CD4-positive, CD25-positive, alpha-beta regulatory T cell (primary cell): Measurements from ENCODE around the gene CYP1B1. TPM values are rescaled to one million over a fixed set of nuclear protein-coding genes. Genes with fewer than 3 reads are reported as not detected.
"Not testable (repeated sequence)": the region's sequence is repeated elsewhere in the genome, so short reads cannot be mapped to it uniquely, and the experiment has no call there.

Experiments used
- ATAC-seq, 2 donors: fragments of 150-1000 bp; cut with Tn5 transposase; one replicate each; pipeline ENCODE4 v1.10.0; 2021; ENCODE audit warnings: low read depth in 2 of 2, moderate number of reproducible peaks in 2 of 2, moderate library complexity in 1 of 2
- DNase-seq, 3 donors: peaks; one replicate each; pipeline versions ENCODE4 v3.0.0 to v3.0.0-alpha.2; 2012 to 2022; ENCODE audit warnings: mixed read lengths in 1 of 3
- H3K27ac ChIP-seq: one replicate; pipeline ENCODE4 v1.7.0; 2013; ENCODE audit warnings: mild to moderate bottlenecking, low read length; ENCODE audit not compliant: insufficient read depth, poor library complexity, severe bottlenecking
- H3K27me3 ChIP-seq: one replicate; pipeline ENCODE4 v1.7.0; 2013; ENCODE audit warnings: low read length; ENCODE audit not compliant: control insufficient read depth, insufficient read depth
- H3K36me3 ChIP-seq: one replicate; pipeline ENCODE4 v1.7.0; 2013; ENCODE audit warnings: mild to moderate bottlenecking, low read length, moderate library complexity; ENCODE audit not compliant: control insufficient read depth, insufficient read depth
- H3K4me1 ChIP-seq: 2 replicates; pipeline ENCODE4 v1.7.0; 2013; ENCODE audit warnings: mild to moderate bottlenecking, low read length; ENCODE audit not compliant: insufficient read depth, control insufficient read depth, poor library complexity, severe bottlenecking
- H3K4me3 ChIP-seq: one replicate; pipeline ENCODE4 v1.7.0; 2013; ENCODE audit warnings: low read depth, mild to moderate bottlenecking, low read length, moderate library complexity
- H3K9me3 ChIP-seq, 2 experiments: 1 replicate in 1 of 2; 2 replicates in 1 of 2; pipeline ENCODE4 v1.7.0; 2013; ENCODE audit warnings: low read length in 2 of 2, mild to moderate bottlenecking in 1 of 2, moderate library complexity in 1 of 2; ENCODE audit not compliant: control insufficient read depth in 2 of 2
- H3K27ac Mint-ChIP-seq, 3 donors: one replicate each; pipeline ENCODE4 v1.8.0; 2020 to 2022; ENCODE audit warnings: mild to moderate bottlenecking in 3 of 3, mixed read lengths in 3 of 3, moderate library complexity in 2 of 3
- H3K27me3 Mint-ChIP-seq: one replicate; pipeline ENCODE4 v1.8.0; 2022; ENCODE audit warnings: mild to moderate bottlenecking, mixed read lengths
- H3K36me3 Mint-ChIP-seq: one replicate; pipeline ENCODE4 v1.8.0; 2020; ENCODE audit warnings: mixed read lengths
- H3K4me1 Mint-ChIP-seq, 4 donors: one replicate each; pipeline ENCODE4 v1.8.0; 2020 to 2022; ENCODE audit warnings: mixed read lengths in 4 of 4, mild to moderate bottlenecking in 1 of 4
- H3K4me3 Mint-ChIP-seq, 4 donors: one replicate each; pipeline ENCODE4 v1.8.0; 2020 to 2022; ENCODE audit warnings: mild to moderate bottlenecking in 4 of 4, mixed read lengths in 4 of 4, moderate library complexity in 3 of 4
- H3K9me3 Mint-ChIP-seq, 7 donors: one replicate each; pipeline ENCODE4 v1.8.0; 2020 to 2022; ENCODE audit warnings: mixed read lengths in 7 of 7, mild to moderate bottlenecking in 3 of 7, moderate library complexity in 2 of 7
- polyA plus RNA-seq, 4 donors: library from polyadenylated mRNA; unstranded; fragments of 300-500 nt; fragmentation: Illumina TruSeq; gene quantifications; one replicate each; pipeline ENCODE4 v1.2.3, GENCODE V29; 2021
- total RNA-seq: library from RNA; stranded (reverse); gene quantifications from one replicate; pipeline ENCODE4 v1.2.3, GENCODE V29; 2022

Gene CYP1B1
- total and polyA plus RNA-seq, 5 donors from 2014 or later = 0.09 to 0.36 (median 0.10) TPM; not detected in 2

GRCh38 chr2:38020359-38021069 is 55.4 kb downstream of the CYP1B1 start:
- H3K36me3 ChIP-seq, H3K9me3 Mint-ChIP-seq, H3K27me3 ChIP-seq, H3K4me3 Mint-ChIP-seq, H3K4me1 Mint-ChIP-seq, H3K27ac Mint-ChIP-seq, H3K4me3 ChIP-seq, H3K4me1 ChIP-seq, H3K9me3 ChIP-seq, H3K36me3 Mint-ChIP-seq, H3K27ac ChIP-seq, ATAC-seq, DNase-seq: not testable (repeated sequence)
- peaks cover 12% of the 10 kb centered on the region for H3K27me3 Mint-ChIP-seq

GRCh38 chr2:38017836-38018235 is 58.1 kb downstream of the CYP1B1 start:
- Histone ChIP-seq H3K36me3 (no peaks in the 10 kb centered on the region), H3K27ac (no peak overlapping the region), H3K9me3 (no peaks in the 10 kb centered on the region), H3K4me1 (no peaks in the 10 kb centered on the region), H3K27me3 (no peaks in the 10 kb centered on the region), H3K4me3 (no peak overlapping the region)
- Mint-ChIP-seq H3K36me3 (no peaks in the 10 kb centered on the region), H3K4me3 (no peak overlapping the region), H3K27ac (no peak overlapping the region), H3K4me1 (no peaks in the 10 kb centered on the region), H3K9me3 (no peaks in the 10 kb centered on the region), H3K27me3 (no peaks in the 10 kb centered on the region)
- ATAC-seq (no peak), DNase-seq (no peak)

Other genes with a start within 250 kb of the CYP1B1 start
- 1.3 TPM for gene RMDN2, start 150.9 kb downstream of the CYP1B1 start, total RNA-seq
- gene RMDN2, start 150.9 kb downstream of the CYP1B1 start, polyA plus RNA-seq = 1 to 10 TPM; 1.7 to 3.2 (median 2.1) TPM